ENCODE data around the gene JHY. TPM values are rescaled to one million over a fixed set of nuclear protein-coding genes. Genes with fewer than 3 reads are reported as not detected.

Gene JHY
- total RNA-seq, 2 experiments from 2014 or later: 1.5 to 1.6 TPM

DNA sequence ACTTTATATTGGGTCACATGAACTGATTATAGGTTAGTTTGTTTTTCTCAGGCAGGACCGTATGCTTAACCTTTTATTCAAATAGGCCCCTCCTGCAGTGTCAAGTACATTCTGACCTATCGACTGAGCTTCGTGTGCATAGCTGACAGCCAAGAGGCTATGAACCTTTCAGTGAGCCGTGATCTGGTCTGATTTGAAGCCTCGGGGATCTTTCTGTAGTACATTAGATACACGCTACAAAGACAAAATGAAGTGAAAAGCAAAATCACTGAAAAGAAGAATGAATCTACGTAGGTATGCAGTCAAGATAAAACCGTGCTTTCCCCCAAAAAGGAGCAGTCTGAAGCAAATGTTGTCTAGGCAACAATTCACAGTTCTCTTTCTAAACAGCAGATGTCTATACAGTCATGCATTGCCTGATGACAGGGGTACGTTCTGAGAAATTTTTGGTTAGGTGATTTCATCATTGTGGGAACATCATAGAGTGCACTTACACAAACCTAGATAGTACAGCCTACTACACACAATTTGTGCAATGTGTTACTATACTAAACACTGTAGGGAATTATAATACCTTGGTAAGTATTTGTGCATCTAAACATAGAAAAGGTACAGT is 18.1 kb downstream of the JHY start:
- ATAC-seq: peak; percentile 8

DNA sequence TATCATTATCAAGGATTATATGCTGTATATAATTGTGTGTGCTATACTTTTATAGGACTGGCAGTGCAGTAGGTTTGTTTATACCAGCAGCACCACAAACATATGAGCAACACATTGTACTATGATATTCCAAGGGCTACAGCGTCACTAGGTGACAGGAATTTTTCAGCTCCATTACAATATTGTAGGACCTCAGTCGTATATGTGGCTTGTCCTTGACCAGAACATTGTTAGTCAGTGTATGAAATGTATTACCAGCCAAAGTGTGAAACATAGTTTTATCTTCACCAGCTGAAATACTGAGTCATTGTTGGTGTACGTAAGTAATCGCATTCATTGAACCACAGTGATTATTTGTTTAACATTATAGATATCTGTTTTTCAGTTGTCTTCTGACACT is 20.4 kb downstream of the JHY start:
- Mint-ChIP-seq H3K4me1 (ENCODE audit: low read depth) (peaks cover 3% of the 10 kb centered on the region), H3K36me3 (ENCODE audit: low read depth) (no peaks in the 10 kb centered on the region), H3K27me3 (ENCODE audit: low read depth) (no peaks in the 10 kb centered on the region), H3K27ac (no peak overlapping the region), H3K4me3 (no peak overlapping the region), H3K9me3 (ENCODE audit: insufficient read depth) (no peaks in the 10 kb centered on the region)
- ChIA-PET POLR2A (no interaction called here), CTCF (interaction anchor here (1.5 kb wide), 1 partner anchor 118 kb away, joined by 5 read pairs; no protein-coding TSS in a partner anchor)
- ATAC-seq (no peak), DNase-seq (no peak)

More for the DNA sequence above, 18.1 kb downstream of the JHY start:
- Mint-ChIP-seq H3K27me3 (ENCODE audit: low read depth) (no peaks in the 10 kb centered on the region), H3K4me1 (ENCODE audit: low read depth) (peaks cover 3% of the 10 kb centered on the region), H3K4me3 (no peak overlapping the region), H3K9me3 (ENCODE audit: insufficient read depth) (no peaks in the 10 kb centered on the region), H3K27ac (no peak overlapping the region), H3K36me3 (ENCODE audit: low read depth) (no peaks in the 10 kb centered on the region)
- ChIA-PET CTCF (interaction anchor here (0.6 to 0.8 kb wide), 2 partner anchors 120 to 122 kb away, joined by 3 to 5 read pairs; no protein-coding TSS in a partner anchor), POLR2A (no interaction called here)
- DNase-seq: no peak

DNA sequence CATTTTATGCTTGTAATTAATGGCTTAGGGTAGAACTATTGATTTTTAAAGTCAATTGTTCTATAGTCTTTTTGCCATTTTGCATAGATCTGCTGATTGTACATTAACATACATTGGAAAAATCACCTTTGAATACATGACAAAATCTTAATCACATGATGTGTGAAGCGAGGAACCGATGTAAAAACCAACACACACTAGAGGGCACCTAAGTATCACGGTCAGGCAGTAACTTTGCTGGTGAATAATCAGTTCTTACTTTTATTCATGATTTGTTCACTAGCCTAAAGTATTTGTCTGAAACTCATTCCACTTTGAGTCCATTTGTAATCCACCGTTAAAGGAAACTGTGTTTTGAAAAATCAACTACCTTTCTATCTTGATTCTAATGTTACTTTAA is 28.2 kb downstream of the JHY start:
- H3K36me3 Mint-ChIP-seq (ENCODE audit: low read depth): no peaks in the 10 kb centered on the region
- ATAC-seq (no peak), DNase-seq (peak; percentile 28)
- no peak overlapping the region for H3K4me3 Mint-ChIP-seq
- ChIA-PET POLR2A (no interaction called here), CTCF (no interaction called here)
- no peaks in the 10 kb centered on the region for H3K4me1 Mint-ChIP-seq (ENCODE audit: low read depth)
- H3K27ac Mint-ChIP-seq: no peak overlapping the region
- H3K9me3 Mint-ChIP-seq (ENCODE audit: insufficient read depth): no peaks in the 10 kb centered on the region
- no peaks in the 10 kb centered on the region for H3K27me3 Mint-ChIP-seq (ENCODE audit: low read depth)

- H3K36me3 Mint-ChIP-seq (ENCODE audit: low read depth): no peaks in the 10 kb centered on the region
- POLR2A ChIA-PET: no interaction called here
- no peak for ATAC-seq
- CTCF ChIA-PET: no interaction called here
- H3K4me3 Mint-ChIP-seq: no peak overlapping the region
- no peaks in the 10 kb centered on the region for H3K4me1 Mint-ChIP-seq (ENCODE audit: low read depth)
- H3K27ac Mint-ChIP-seq: no peak overlapping the region
- H3K27me3 Mint-ChIP-seq (ENCODE audit: low read depth): no peaks in the 10 kb centered on the region
- H3K9me3 Mint-ChIP-seq (ENCODE audit: insufficient read depth): no peaks in the 10 kb centered on the region
- no peak for DNase-seq
These were observed 34.8 kb downstream of the JHY start for GRCh38 chr11:122917311-122917710.

GRCh38 chr11:122918734-122919133 is 36.2 kb downstream of the JHY start:
- no peak for ATAC-seq
- Mint-ChIP-seq H3K27ac (no peak overlapping the region), H3K4me1 (ENCODE audit: low read depth) (no peaks in the 10 kb centered on the region), H3K36me3 (ENCODE audit: low read depth) (no peaks in the 10 kb centered on the region), H3K9me3 (ENCODE audit: insufficient read depth) (no peaks in the 10 kb centered on the region), H3K27me3 (ENCODE audit: low read depth) (no peaks in the 10 kb centered on the region), H3K4me3 (no peak overlapping the region)
- CTCF ChIA-PET: no interaction called here
- no peak for DNase-seq
- POLR2A ChIA-PET: no interaction called here

DNA sequence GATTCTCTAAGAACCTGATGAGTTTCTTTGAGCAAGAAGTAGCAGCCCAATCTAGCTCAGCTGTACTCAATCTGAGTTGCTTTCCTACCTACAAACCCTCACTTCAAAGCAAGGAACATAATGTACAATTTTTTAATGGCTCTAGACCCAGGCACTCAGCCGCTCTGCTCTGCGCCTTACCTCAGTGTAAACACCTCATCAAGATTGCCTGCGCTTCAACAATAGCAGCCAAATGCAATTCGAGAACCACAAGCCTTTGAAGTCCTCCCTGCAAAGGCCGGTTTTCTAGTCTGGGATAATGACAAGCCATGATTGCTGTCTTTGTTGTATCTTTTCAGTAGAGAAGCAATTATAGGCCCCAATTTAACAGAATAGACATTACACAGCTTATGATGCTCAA is 38.0 kb downstream of the JHY start:
- ChIA-PET POLR2A (no interaction called here), CTCF (no interaction called here)
- ATAC-seq (no peak), DNase-seq (no peak)
- Mint-ChIP-seq H3K4me1 (ENCODE audit: low read depth) (no peaks in the 10 kb centered on the region), H3K9me3 (ENCODE audit: insufficient read depth) (no peaks in the 10 kb centered on the region), H3K4me3 (no peak overlapping the region), H3K27me3 (ENCODE audit: low read depth) (no peaks in the 10 kb centered on the region), H3K36me3 (ENCODE audit: low read depth) (no peaks in the 10 kb centered on the region), H3K27ac (no peak overlapping the region)

DNA sequence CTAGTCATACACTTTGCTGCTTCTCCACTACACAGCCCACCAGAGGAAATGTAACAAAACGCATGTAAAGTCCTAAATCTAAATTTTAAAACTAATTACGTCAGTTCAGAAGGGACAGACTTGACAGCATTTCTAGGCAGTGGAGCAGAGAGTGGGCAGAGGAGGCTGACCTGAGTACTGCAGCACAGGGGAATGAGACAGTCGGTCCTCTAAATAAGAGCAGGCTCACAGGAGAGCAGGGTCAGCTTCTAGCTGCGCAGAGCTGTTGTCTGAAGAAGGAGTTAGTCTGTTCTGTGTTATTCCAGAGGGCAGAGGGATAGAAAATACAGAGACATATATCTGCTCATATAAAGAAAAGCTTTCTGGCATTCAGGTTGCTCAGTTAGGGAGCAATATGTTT is 40.3 kb downstream of the JHY start:
- ChIA-PET POLR2A (interaction anchor here (1.2 kb wide), 1 partner anchor 139 kb away, joined by 3 read pairs; the partner anchor contains the start of gene HSPA8), CTCF (interaction anchor here (0.9 to 1.7 kb wide), 2 partner anchors 98 to 99 kb away, joined by 3 to 5 read pairs; no protein-coding TSS in a partner anchor)
- Mint-ChIP-seq H3K4me1 (ENCODE audit: low read depth) (no peaks in the 10 kb centered on the region), H3K36me3 (ENCODE audit: low read depth) (no peaks in the 10 kb centered on the region), H3K9me3 (ENCODE audit: insufficient read depth) (no peaks in the 10 kb centered on the region), H3K4me3 (no peak overlapping the region), H3K27me3 (ENCODE audit: low read depth) (no peaks in the 10 kb centered on the region), H3K27ac (no peak overlapping the region)
- ATAC-seq (no peak), DNase-seq (no peak)

DNA sequence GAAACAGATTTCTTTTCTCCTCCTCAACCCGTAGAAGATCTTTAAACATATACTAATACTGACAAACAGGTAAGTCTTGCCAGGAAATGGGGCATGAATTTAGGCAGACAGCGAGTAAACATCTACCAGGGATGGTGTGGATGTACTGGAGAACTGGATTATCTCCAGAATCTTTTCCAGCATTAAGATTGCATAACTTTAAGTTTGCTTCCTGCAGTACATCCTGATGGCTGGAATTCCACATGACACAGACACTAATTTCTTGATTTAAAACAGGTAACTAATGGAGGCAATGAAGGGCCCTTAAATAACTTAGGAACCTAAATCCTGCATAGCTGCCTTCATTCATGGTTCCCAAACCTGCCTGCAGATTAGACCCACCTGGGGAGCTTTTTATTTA is 40.7 kb downstream of the JHY start:
- CTCF ChIA-PET: interaction anchor here (0.9 to 1.7 kb wide), 2 partner anchors 97 to 99 kb away, joined by 3 to 5 read pairs; no protein-coding TSS in a partner anchor
- POLR2A ChIA-PET: interaction anchor here (1.2 kb wide), 1 partner anchor 139 kb away, joined by 3 read pairs; the partner anchor contains the start of gene HSPA8
- H3K9me3 Mint-ChIP-seq (ENCODE audit: insufficient read depth): no peaks in the 10 kb centered on the region
- ATAC-seq: no peak
- H3K4me3 Mint-ChIP-seq: no peak overlapping the region
- no peak for DNase-seq
- no peak overlapping the region for H3K27ac Mint-ChIP-seq
- H3K4me1 Mint-ChIP-seq (ENCODE audit: low read depth): no peaks in the 10 kb centered on the region
- no peaks in the 10 kb centered on the region for H3K36me3 Mint-ChIP-seq (ENCODE audit: low read depth)
- H3K27me3 Mint-ChIP-seq (ENCODE audit: low read depth): no peaks in the 10 kb centered on the region

GRCh38 chr11:122931510-122931909 is 49.0 kb downstream of the JHY start:
- ATAC-seq (no peak), DNase-seq (no peak)
- H3K27me3 Mint-ChIP-seq (ENCODE audit: low read depth): no peaks in the 10 kb centered on the region
- H3K4me1 Mint-ChIP-seq (ENCODE audit: low read depth): no peaks in the 10 kb centered on the region
- POLR2A ChIA-PET: no interaction called here
- no peaks in the 10 kb centered on the region for H3K9me3 Mint-ChIP-seq (ENCODE audit: insufficient read depth)
- H3K4me3 Mint-ChIP-seq: no peak overlapping the region
- no peak overlapping the region for H3K27ac Mint-ChIP-seq
- CTCF ChIA-PET: no interaction called here
- H3K36me3 Mint-ChIP-seq (ENCODE audit: low read depth): no peaks in the 10 kb centered on the region

GRCh38 chr11:122933416-122933815 is 50.9 kb downstream of the JHY start:
- ATAC-seq (no peak), DNase-seq (no peak)
- CTCF ChIA-PET: interaction anchor here (0.8 to 1.4 kb wide), 3 partner anchors 16 to 89 kb away, joined by 3 to 5 read pairs (median 3); no protein-coding TSS in a partner anchor
- no peak overlapping the region for H3K4me3 Mint-ChIP-seq
- POLR2A ChIA-PET: no interaction called here
- no peaks in the 10 kb centered on the region for H3K36me3 Mint-ChIP-seq (ENCODE audit: low read depth)
- H3K27me3 Mint-ChIP-seq (ENCODE audit: low read depth): no peaks in the 10 kb centered on the region
- H3K27ac Mint-ChIP-seq: no peak overlapping the region
- no peaks in the 10 kb centered on the region for H3K9me3 Mint-ChIP-seq (ENCODE audit: insufficient read depth)
- H3K4me1 Mint-ChIP-seq (ENCODE audit: low read depth): no peaks in the 10 kb centered on the region

GRCh38 chr11:122937983-122938382 is 55.4 kb downstream of the JHY start:
- Mint-ChIP-seq H3K27me3 (ENCODE audit: low read depth) (no peaks in the 10 kb centered on the region), H3K9me3 (ENCODE audit: insufficient read depth) (no peaks in the 10 kb centered on the region), H3K4me3 (no peak overlapping the region), H3K36me3 (ENCODE audit: low read depth) (no peaks in the 10 kb centered on the region), H3K4me1 (ENCODE audit: low read depth) (no peaks in the 10 kb centered on the region), H3K27ac (no peak overlapping the region)
- ATAC-seq: no peak
- DNase-seq: no peak
- POLR2A ChIA-PET: no interaction called here
- CTCF ChIA-PET: interaction anchor here (1.3 kb wide), 1 partner anchor 323 kb away, joined by 3 read pairs; no protein-coding TSS in a partner anchor

- POLR2A ChIA-PET: no interaction called here
- no peak overlapping the region for H3K4me3 Mint-ChIP-seq
- H3K27me3 Mint-ChIP-seq (ENCODE audit: low read depth): no peaks in the 10 kb centered on the region
- ATAC-seq (no peak), DNase-seq (no peak)
- H3K4me1 Mint-ChIP-seq (ENCODE audit: low read depth): no peaks in the 10 kb centered on the region
- H3K9me3 Mint-ChIP-seq (ENCODE audit: insufficient read depth): no peaks in the 10 kb centered on the region
- no peaks in the 10 kb centered on the region for H3K36me3 Mint-ChIP-seq (ENCODE audit: low read depth)
- CTCF ChIA-PET: interaction anchor here (1.0 to 1.3 kb wide), 2 partner anchors 75 to 323 kb away, joined by 3 read pairs; no protein-coding TSS in a partner anchor
- no peak overlapping the region for H3K27ac Mint-ChIP-seq
These were observed 56.0 kb downstream of the JHY start for GRCh38 chr11:122938557-122938956.

All from activated CD8-positive, alpha-beta T cell treated with anti-CD3 and anti-CD28 coated beads, Interleukin-2, amount 10 ng/mL, durations not matched to agents 7 days and 5 days (primary cell).